ENCODE data around the gene SLC36A3.

Gene SLC36A3

GRCh38 chr5:151228986-151229385 is 74.6 kb downstream of the SLC36A3 start:
- H3K4me3 ChIP-seq (ENCODE audit: low read depth, low read length), result no peak overlapping the region
- TF ChIP-seq CTCF (IDR thresholded peaks at IDR 0.05; ENCODE audit: low read depth, low read length), result no peak
- no peak overlapping the region for H3K27ac ChIP-seq
- no peaks in the 10 kb centered on the region for H3K27me3 ChIP-seq (ENCODE audit: insufficient read depth, low read depth, severe bottlenecking)
- no peaks in the 10 kb centered on the region for H3K36me3 ChIP-seq
- no peak for DNase-seq
- no peaks in the 10 kb centered on the region for H3K9me3 ChIP-seq (ENCODE audit: severe bottlenecking)

GRCh38 chr5:151227918-151228447 is 75.6 kb downstream of the SLC36A3 start:
- DNase-seq, result no peak
- Histone ChIP-seq H3K9me3 (ENCODE audit: severe bottlenecking) (no peaks in the 10 kb centered on the region), H3K4me3 (ENCODE audit: low read depth, low read length) (no peak overlapping the region), H3K36me3 (no peaks in the 10 kb centered on the region), H3K27me3 (ENCODE audit: insufficient read depth, low read depth, severe bottlenecking) (peaks cover 6% of the 10 kb centered on the region), H3K27ac (no peak overlapping the region)
- TF ChIP-seq CTCF (IDR thresholded peaks at IDR 0.05; ENCODE audit: low read depth, low read length), result no peak
